K562 (cell line): Measurements from ENCODE around the gene THAP8. TPM values are rescaled to one million over a fixed set of nuclear protein-coding genes. Genes with fewer than 3 reads are reported as not detected.

Experiments used
- BRD9 ChIP-seq: fragments of 450-650 bp; IDR thresholded peaks from 2 replicates; pipeline ENCODE4 v1.6.1; 2018; ENCODE audit warnings: low read depth; ENCODE audit not compliant: partially characterized antibody
- CBX3 ChIP-seq, 2 experiments: IDR thresholded peaks; 1 replicate in 1 of 2; 2 replicates in 1 of 2; pipeline ENCODE4 v1.6.1; 2012; ENCODE audit warnings: inconsistent platforms in 2 of 2, low read length in 2 of 2, borderline replicate concordance in 1 of 2, control low read depth in 1 of 2
- ELF1 ChIP-seq: fragments of 200-800 bp; sonication (Bioruptor generic); IDR thresholded peaks from 2 replicates; pipeline ENCODE4 v1.6.1; 2016; ENCODE audit warnings: missing genetic modification characterization, missing compliant biosample characterization
- MBD2 ChIP-seq: sonication (generic); IDR thresholded peaks from 2 replicates; pipeline ENCODE4 v1.6.1; 2016; ENCODE audit warnings: low read depth, borderline replicate concordance
- MXI1 ChIP-seq: IDR thresholded peaks from 2 replicates; pipeline ENCODE4 v1.6.1; 2011; ENCODE audit warnings: low read depth, mild to moderate bottlenecking, improper control_type of control experiment, low read length
- RAD21 ChIP-seq, 2 experiments: fragments of 250-450 bp in 1 of 2; fragments of 450-650 bp in 1 of 2; sonication (Bioruptor Pico) in 1 of 2; formaldehyde crosslinking in 1 of 2; IDR thresholded peaks in 1 of 2; conservative IDR thresholded peaks in 1 of 2; 2 replicates each; pipeline versions ENCODE4 v1.4.0 to v1.8.0; 2020 to 2022; ENCODE audit warnings: mild to moderate bottlenecking in 2 of 2, moderate library complexity in 1 of 2
- RERE ChIP-seq: sonication (generic); formaldehyde crosslinking; IDR thresholded peaks from 2 replicates; pipeline ENCODE4 v1.8.0; 2023; ENCODE audit warnings: missing genetic modification reagents, mild to moderate bottlenecking, borderline replicate concordance
- SAFB ChIP-seq: fragments of 200-400 bp; formaldehyde crosslinking; IDR thresholded peaks from 2 replicates; pipeline ENCODE4 v1.6.1; 2017; ENCODE audit warnings: low read depth, low read length, borderline replicate concordance
- SIRT6 ChIP-seq: IDR thresholded peaks from one replicate; pipeline ENCODE4 v1.6.1; 2012; ENCODE audit warnings: low read depth, mild to moderate bottlenecking, control low read depth, inconsistent platforms, low read length, moderate library complexity
- SRSF7 ChIP-seq: fragments of 200-400 bp; formaldehyde crosslinking; optimal IDR thresholded peaks from 2 replicates; pipeline ENCODE3; 2017; ENCODE audit warnings: mild to moderate bottlenecking, low read depth, low read length
- USF1 ChIP-seq: sonication (generic); formaldehyde crosslinking; IDR thresholded peaks from 2 replicates; pipeline ENCODE4 v1.9.0; 2022; ENCODE audit warnings: mild to moderate bottlenecking, missing genetic modification reagents
- ZFP1 ChIP-seq: fragments of 450-650 bp; formaldehyde crosslinking; IDR thresholded peaks from 2 replicates; pipeline ENCODE4 v1.4.0; 2020; ENCODE audit warnings: mild to moderate bottlenecking, mixed read lengths
- ZNF121 ChIP-seq: sonication (generic); formaldehyde crosslinking; conservative IDR thresholded peaks from 2 replicates; pipeline ENCODE4 v1.8.0; 2022; ENCODE audit warnings: missing genetic modification reagents
- ZNF431 ChIP-seq: sonication (generic); formaldehyde crosslinking; IDR thresholded peaks from 2 replicates; pipeline ENCODE4 v1.8.0; 2022; ENCODE audit warnings: mild to moderate bottlenecking, missing genetic modification reagents
- ZSCAN32 ChIP-seq: fragments of 450-650 bp; formaldehyde crosslinking; IDR thresholded peaks from 2 replicates; pipeline ENCODE4 v1.4.0; 2020; ENCODE audit warnings: mild to moderate bottlenecking, moderate library complexity
- polyA plus RNA-seq, 8 experiments: library from polyadenylated mRNA; depleted of rRNA in 4 of 8; stranded (reverse) in 5 of 8; unstranded in 3 of 8; fragments of >200 nt; fragmentation: Nextera tagmentation in 2 of 8; fragmentation: Illumina TruSeq in 1 of 8; extraction: Ambion mirVana in 2 of 8; extraction: Trizol in 1 of 8; gene quantifications; 2 replicates each; pipeline versions ENCODE4 v1.2.1 to v1.2.3, GENCODE V29; 2011 to 2014; ENCODE audit warnings: inconsistent platforms in 1 of 8, missing spikeins in 1 of 8
- total RNA-seq, 7 experiments: library from RNA; depleted of rRNA in 6 of 7; stranded (reverse); fragments of >200 nt in 6 of 7; fragmentation: Illumina TruSeq in 2 of 7; extraction: Trizol in 2 of 7; gene quantifications; 2 replicates each; pipeline versions ENCODE4 v1.2.1 to v1.2.3, GENCODE V29; 2011 to 2021; ENCODE audit warnings: low replicate concordance in 1 of 7
- TF ChIP-seq, protein P1 (sequence below): sonication (generic); formaldehyde crosslinking; IDR thresholded peaks from 2 replicates; pipeline ENCODE4 v1.8.0; 2022; ENCODE audit warnings: mild to moderate bottlenecking, missing genetic modification reagents
- TF ChIP-seq, protein P2 (sequence below): fragments of 250-450 bp; sonication (Bioruptor Pico); IDR thresholded peaks from 2 replicates; pipeline ENCODE4 v1.8.0; 2022; ENCODE audit warnings: inconsistent platforms

Gene THAP8
- total and polyA plus RNA-seq, 9 of the 15 experiments (the other 6 are each of a cell fraction or from before 2014, with no cell fraction given): 0.11 to 2.0 (median 0.94) TPM

DNA sequence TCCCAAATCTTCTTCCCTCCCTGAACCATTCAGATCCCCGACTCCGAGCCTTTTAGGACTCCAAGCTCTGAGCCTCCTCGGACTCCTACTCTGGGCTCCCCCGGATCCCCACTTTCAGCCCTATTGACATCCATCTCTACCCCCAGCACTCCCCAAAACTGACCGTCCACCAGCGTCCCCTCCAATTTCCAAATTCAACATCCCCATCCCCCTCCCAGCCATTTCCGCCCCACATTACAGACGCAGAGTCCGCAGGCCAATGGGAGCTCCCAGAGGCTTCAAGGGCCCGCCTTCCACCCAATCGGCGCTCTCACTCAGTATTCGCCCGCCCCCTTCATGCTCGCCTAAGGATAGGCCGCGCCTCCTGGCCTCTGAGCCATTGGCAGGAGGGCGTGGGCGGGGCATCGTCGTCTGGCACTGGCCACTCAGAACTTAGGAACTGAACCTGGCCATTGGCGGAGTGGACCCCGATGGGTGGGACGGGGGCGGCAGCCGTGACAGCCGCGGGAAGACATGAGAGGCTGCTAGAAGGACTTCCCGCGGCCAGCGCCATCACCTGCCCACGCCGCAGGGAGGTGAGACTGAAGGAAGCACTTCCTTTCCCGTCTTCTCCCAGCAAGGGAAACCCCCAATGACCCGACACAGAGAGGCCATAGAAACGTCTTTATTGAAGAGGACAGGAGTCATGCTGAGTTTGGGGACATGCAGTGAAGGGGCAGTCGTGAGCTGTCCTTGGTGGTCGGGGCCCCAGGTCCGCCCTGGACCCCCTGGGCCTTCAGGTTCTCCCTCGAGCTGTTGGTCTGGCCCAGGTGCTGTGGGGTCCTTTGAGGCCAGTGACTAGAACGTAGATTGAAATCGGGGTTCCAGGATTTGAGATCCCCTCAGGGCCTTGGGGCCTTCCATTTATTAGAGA, 39.8 kb downstream of the THAP8 start, which contains the start of gene ALKBH6 (continued):
- TF ChIP-seq SRSF7 (no peak), BRD9 (no peak), USF1 (CRISPR knock-in tag) (no peak), SIRT6 (no peak), MXI1 (peak; percentile 55; the same call in 1 of the 2 replicates), ZNF121 (CRISPR knock-in tag) (no peak), ZSCAN32 (no peak), ELF1 (peak; percentile 80), MBD2 (peak; percentile 96), ZNF431 (no peak), ZFP1 (CRISPR knock-in tag) (no peak), RERE (no peak), RAD21 (CRISPR knock-in tag; conservative IDR thresholded peaks at IDR 0.05 in 1 of 2, IDR thresholded peaks at IDR 0.05 in 1 of 2) (no peak), SAFB (peak; percentile 73; the same call in 1 of the 2 replicates), CBX3 (IDR thresholded peaks at IDR 0.05; ENCODE audit: borderline replicate concordance in 1 of 2, low read length in 2 of 2) (no peak)
- TF ChIP-seq, protein P1, sequence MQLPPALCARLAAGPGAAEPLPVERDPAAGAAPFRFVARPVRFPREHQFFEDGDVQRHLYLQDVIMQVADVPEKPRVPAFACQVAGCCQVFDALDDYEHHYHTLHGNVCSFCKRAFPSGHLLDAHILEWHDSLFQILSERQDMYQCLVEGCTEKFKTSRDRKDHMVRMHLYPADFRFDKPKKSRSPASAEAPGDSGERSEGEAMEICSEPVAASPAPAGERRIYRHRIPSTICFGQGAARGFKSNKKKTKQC: no peak
- TF ChIP-seq, protein P2, sequence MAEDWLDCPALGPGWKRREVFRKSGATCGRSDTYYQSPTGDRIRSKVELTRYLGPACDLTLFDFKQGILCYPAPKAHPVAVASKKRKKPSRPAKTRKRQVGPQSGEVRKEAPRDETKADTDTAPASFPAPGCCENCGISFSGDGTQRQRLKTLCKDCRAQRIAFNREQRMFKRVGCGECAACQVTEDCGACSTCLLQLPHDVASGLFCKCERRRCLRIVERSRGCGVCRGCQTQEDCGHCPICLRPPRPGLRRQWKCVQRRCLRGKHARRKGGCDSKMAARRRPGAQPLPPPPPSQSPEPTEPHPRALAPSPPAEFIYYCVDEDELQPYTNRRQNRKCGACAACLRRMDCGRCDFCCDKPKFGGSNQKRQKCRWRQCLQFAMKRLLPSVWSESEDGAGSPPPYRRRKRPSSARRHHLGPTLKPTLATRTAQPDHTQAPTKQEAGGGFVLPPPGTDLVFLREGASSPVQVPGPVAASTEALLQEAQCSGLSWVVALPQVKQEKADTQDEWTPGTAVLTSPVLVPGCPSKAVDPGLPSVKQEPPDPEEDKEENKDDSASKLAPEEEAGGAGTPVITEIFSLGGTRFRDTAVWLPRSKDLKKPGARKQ (CRISPR knock-in tag): no peak
